ENCODE results near the gene NKAPL. TPM values are rescaled to one million over a fixed set of nuclear protein-coding genes. Genes with fewer than 3 reads are reported as not detected.

NKAPL gene
- total and polyA plus RNA-seq, 2 of the 8 experiments (the other 6 are each of a cell fraction or from before 2014, with no cell fraction given) = 0.08 TPM; not detected in 1

GRCh38 chr6:28245206-28245941 is 13.7 kb upstream of the NKAPL start (continued):
- TF ChIP-seq MAX (IDR thresholded peaks at IDR 0.05) (no peak), SIRT6 (IDR thresholded peaks at IDR 0.05; ENCODE audit: low read length) (no peak), RXRA (IDR thresholded peaks at IDR 0.05; ENCODE audit: insufficient read depth, low read depth, low read length) (no peak), EP300 (IDR thresholded peaks at IDR 0.05; ENCODE audit: borderline replicate concordance in 1 of 2, low read depth in 2 of 2, low read length in 2 of 2) (no peak), POLR2AphosphoS5 (IDR thresholded peaks at IDR 0.05; ENCODE audit: low read depth, low read length) (no peak)

All from H1 (cell line).